Uterine smooth muscle cell (primary cell): ENCODE data around the gene POLR2A. TPM values are rescaled to one million over a fixed set of nuclear protein-coding genes. Genes with fewer than 3 reads are reported as not detected.

Experiments used
- total RNA-seq: library from RNA; depleted of rRNA; stranded (reverse); fragments of >200 nt; gene quantifications from 2 replicates; pipeline ENCODE4 v1.2.3, GENCODE V29; 2014

The POLR2A gene
- 90.6 and 114 TPM in 2 replicates for total RNA-seq

DNA sequence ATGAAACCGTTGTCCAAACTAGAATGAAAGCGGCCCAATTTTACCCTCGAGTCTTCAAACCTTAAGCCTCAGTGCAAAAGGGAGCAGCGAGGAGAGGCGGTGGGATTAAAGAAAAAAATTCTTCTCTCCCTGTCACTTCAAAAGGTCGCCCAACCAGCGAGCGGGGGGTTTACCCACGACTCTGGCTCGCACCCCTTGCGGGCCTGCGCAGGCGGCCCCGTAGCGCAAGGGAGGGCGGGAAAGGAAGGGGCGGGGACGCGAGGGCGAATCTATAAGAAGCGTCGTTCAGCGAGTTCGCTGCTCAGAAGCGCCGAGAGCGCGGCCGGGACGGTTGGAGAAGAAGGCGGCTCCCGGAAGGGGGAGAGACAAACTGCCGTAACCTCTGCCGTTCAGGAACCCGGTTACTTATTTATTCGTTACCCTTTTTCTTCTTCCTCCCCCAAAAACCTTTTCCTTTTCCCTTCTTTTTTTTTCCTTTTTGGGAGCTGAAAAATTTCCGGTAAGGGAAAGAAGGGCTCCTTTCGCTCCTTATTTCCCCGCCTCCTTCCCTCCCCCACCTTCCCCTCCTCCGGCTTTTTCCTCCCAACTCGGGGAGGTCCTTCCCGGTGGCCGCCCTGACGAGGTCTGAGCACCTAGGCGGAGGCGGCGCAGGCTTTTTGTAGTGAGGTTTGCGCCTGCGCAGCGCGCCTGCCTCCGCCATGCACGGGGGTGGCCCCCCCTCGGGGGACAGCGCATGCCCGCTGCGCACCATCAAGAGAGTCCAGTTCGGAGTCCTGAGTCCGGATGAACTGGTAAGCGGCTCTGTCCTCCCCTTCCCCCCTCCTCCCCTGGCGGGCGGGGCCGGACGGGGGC is at the start of gene POLR2A:
POLR2A (plus strand) TSS at position 300 of the 852 bp plus-strand sequence.

DNA sequence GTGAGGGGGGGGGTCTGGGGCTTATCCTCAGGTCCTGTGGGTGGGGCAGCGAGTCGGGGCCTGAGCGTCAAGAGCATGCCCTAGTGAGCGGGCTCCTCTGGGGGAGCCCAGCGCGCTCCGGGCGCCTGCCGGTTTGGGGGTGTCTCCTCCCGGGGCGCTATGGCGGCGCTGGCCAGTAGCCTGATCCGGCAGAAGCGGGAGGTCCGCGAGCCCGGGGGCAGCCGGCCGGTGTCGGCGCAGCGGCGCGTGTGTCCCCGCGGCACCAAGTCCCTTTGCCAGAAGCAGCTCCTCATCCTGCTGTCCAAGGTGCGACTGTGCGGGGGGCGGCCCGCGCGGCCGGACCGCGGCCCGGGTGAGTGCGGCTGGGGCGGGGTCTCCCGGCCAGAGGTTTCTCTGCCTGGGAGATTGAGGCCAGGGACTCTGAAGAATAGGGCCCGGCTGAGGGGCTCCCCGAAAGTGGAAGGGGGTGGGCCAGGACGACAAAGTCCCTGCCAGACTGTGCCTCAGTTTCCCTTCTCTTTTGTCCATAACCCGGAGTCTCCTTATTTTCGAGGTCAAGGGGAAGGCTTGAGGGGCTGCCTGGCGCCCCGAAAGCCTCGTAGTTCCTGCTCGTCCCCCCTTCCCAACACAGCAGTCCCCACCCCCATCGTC is 44.6 kb upstream of the POLR2A start, which contains the start of gene FGF11:
FGF11 (plus strand) TSS at position 51 of the 651 bp plus-strand sequence; CDS start at position 160, 109 bp downstream.

DNA sequence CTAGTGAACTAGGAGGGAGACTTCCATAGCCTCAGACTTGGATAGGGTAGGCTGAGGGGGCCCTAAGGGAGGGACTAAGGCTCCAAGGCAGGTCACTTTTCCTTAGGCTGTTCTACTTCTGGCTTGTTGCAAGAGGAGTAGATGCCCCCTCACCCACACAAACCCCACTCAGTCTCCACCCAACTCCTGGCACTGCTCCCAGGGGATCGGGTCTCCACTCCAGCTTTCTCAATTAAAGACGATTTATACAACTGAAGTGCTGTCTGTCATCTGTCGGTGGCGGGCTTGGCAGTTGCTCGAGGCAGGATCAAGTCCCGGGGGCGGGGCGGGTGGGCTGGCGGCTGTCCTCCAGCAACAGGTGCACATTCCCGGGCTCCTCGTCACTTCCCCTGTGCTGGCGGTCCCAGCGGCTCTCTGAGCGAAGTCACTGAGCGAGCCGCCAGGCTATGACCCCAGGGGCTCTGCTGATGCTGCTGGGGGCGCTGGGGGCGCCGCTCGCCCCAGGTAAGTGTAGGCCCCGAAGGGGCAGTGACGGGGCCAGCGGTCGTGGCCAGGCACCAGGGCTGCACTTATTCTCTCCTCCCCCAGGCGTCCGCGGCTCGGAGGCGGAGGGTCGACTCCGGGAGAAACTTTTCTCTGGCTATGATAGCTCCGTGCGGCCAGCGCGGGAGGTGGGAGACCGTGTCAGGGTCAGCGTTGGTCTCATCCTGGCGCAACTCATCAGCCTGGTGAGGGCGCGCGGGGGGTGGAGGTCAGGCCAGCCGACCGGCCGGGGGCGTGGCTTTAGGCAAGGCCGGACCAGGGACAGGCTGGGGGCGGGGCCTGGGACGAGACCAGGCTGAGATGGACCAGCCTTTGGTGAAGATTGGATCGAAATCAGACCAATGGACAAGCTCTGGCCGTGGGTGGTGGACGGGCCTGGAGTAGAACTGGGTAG is 39.2 kb upstream of the POLR2A start, which contains the start of gene CHRNB1:
CHRNB1 (plus strand) TSS at position 380 of the 937 bp plus-strand sequence; CDS start at position 447, 67 bp downstream.

DNA sequence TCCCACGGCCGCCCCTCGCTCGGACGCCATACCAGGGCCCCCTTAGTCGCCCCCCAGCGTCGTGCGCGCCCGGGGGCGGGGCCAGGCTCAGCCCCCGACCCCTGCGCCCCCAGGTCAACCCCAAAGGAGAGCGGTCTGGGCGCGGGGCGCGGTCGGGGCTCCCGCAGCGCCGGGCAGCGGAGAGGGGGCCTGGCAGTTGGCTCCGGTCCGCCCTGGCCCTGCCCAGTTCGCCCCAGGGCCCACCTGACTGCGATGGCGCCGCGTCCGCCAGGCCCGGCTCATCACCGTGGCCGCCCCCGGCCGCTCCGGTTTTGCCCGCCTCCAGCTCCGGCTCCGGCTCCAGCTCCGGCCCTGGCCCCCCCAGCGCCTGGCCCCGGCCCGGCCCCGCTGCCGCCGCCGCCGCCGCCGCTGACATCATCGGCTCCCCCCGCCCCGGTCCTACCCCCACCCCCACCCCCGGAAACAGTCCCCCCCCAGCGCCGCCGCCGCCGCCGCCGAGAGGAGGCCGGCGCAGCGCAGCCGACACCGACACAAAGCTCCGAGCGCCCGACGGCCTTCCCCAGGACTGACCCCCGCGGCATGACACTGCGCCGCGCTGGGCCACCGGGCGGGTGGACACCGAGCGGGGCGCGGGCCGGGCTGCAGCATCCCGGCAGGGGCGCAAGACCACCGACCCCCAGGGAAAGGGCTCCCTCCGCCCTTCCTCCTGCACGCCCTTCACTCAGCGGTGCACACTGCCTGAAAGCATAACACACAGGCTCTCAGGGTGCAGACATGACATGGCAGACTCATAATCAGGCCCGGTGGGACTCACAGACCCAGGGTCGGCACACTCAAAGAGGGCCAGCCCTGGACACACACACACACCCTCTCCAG is 4.7 kb upstream of the POLR2A start, which contains the start of gene ZBTB4:
ZBTB4 (minus strand) TSS at position 419 of the 876 bp plus-strand sequence. CDS start 12,830 bp downstream, outside the sequence.

DNA sequence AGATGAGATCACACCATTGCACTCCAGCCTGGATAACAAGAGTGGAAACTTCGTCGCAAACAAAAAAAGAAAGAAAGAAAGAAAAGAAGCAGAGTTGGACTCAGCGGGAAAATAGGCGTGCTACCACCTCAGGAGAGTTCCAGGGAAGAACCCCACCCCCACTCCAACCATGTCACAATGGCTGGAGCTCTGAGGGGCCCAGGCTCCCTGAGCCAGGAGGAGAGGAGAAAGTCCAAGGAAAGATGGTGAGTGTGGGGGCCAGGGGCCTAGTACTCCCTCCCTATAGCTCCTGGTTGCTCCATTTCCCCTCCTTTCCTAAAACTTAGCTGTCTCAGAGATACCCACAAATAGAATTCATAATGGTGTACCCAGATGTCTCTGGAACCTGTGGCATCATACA is 2.9 kb upstream of the POLR2A start, which contains the start of gene SLC35G6:
SLC35G6 (plus strand) TSS at position 172 of the 400 bp plus-strand sequence; CDS start at position 243, 71 bp downstream.

DNA sequence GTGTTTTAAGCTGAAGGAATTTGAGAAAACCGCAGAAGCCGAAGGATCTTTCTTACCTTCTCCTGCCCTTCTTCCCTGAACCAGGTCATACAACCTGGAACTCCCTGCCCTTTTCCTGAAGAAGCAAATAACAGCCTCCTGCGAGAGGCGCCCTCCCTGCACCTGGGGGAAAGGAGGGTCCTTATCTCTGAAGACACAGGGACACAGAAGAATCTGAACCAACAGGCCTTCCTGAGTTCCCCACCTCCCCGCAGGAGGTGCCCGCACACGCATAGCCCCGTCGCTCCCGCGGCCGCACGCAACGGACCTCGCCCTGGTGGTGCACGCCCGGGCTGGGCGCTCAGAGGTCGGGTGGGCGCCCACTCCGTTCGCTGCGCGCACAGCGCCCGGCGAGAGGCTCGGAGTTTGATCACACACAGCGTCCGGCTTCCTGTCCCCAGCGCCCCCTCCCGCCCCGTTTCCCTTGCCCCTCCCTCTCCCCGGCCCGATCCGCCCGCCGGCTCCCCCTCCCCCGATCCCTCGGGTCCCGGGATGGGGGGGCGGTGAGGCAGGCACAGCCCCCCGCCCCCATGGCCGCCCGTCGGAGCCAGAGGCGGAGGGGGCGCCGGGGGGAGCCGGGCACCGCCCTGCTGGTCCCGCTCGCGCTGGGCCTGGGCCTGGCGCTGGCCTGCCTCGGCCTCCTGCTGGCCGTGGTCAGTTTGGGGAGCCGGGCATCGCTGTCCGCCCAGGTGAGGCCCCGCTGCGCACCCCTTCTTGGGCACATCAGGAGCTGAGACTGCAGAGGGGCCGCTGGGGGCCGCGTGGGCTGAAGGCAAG is 64.6 kb downstream of the POLR2A start, which contains the start of gene TNFSF12:
TNFSF12 (plus strand) TSS at position 474 of the 816 bp plus-strand sequence; CDS start at position 570, 96 bp downstream.

Other genes starting within 250 kb of the POLR2A start
- 95.3 and 99.5 TPM in 2 replicates for gene DVL2, start 249.8 kb upstream of the POLR2A start, total RNA-seq
- gene PHF23, start 244.9 kb upstream of the POLR2A start, total RNA-seq: 42.5 and 45.5 TPM in 2 replicates
- gene GABARAP, start 241.9 kb upstream of the POLR2A start, total RNA-seq: 74.6 and 149 TPM in 2 replicates
- 25.7 and 27.9 TPM in 2 replicates for gene CTDNEP1, start 232.6 kb upstream of the POLR2A start, total RNA-seq
- 33.0 and 35.5 TPM in 2 replicates for gene ELP5, start 232.2 kb upstream of the POLR2A start, total RNA-seq
- 2.1 and 4.5 TPM in 2 replicates for gene CLDN7, start 221.9 kb upstream of the POLR2A start, total RNA-seq
- gene SLC2A4, start 202.6 kb upstream of the POLR2A start, total RNA-seq: under 0.01 TPM in 2 replicates
- under 0.01 TPM in 2 replicates for gene YBX2, start 189.7 kb upstream of the POLR2A start, total RNA-seq
- 450 and 1,318 TPM in 2 replicates for gene EIF5A, start 176.7 kb upstream of the POLR2A start, total RNA-seq
- gene GPS2, start 169.0 kb upstream of the POLR2A start, total RNA-seq: 34.6 and 43.2 TPM in 2 replicates
- gene NEURL4, start 155.0 kb upstream of the POLR2A start, total RNA-seq: 24.0 and 32.6 TPM in 2 replicates
- 2.4 and 5.7 TPM in 2 replicates for gene ACAP1, start 147.8 kb upstream of the POLR2A start, total RNA-seq
- 6.5 and 9.4 TPM in 2 replicates for gene KCTD11, start 132.2 kb upstream of the POLR2A start, total RNA-seq
- gene TMEM95, start 129.2 kb upstream of the POLR2A start, total RNA-seq: not detected in 2 replicates
- gene TNK1, start 103.3 kb upstream of the POLR2A start, total RNA-seq: under 0.01 and 0.66 TPM in 2 replicates
- 11.4 and 20.5 TPM in 2 replicates for gene PLSCR3, start 89.8 kb upstream of the POLR2A start, total RNA-seq
- gene TMEM256, start 80.3 kb upstream of the POLR2A start, total RNA-seq: 69.7 and 102 TPM in 2 replicates
- gene NLGN2, start 76.5 kb upstream of the POLR2A start, total RNA-seq: 8.2 and 10.7 TPM in 2 replicates
- gene SPEM1, start 64.0 kb upstream of the POLR2A start, total RNA-seq: not detected in 2 replicates
- not detected in 2 replicates for gene SPEM2, start 58.8 kb upstream of the POLR2A start, total RNA-seq
- gene SPEM3, start 55.5 kb upstream of the POLR2A start, total RNA-seq: not detected in 2 replicates
- 1.2 and 2.2 TPM in 2 replicates for gene TMEM102, start 48.9 kb upstream of the POLR2A start, total RNA-seq
- gene FGF11, start 44.9 kb upstream of the POLR2A start, total RNA-seq: 0.77 and 1.7 TPM in 2 replicates
- 3.4 and 6.6 TPM in 2 replicates for gene CHRNB1, start 39.3 kb upstream of the POLR2A start, total RNA-seq
- 14.8 and 24.1 TPM in 2 replicates for gene ZBTB4, start 4.7 kb upstream of the POLR2A start, total RNA-seq
- gene SLC35G6, start 2.9 kb upstream of the POLR2A start, total RNA-seq: not detected in 2 replicates
- gene TNFSF12, start 64.7 kb downstream of the POLR2A start, total RNA-seq: 6.1 and 10.0 TPM in 2 replicates
- gene TNFSF13, start 74.4 kb downstream of the POLR2A start, total RNA-seq: 0.44 and 0.75 TPM in 2 replicates
- gene SENP3, start 77.6 kb downstream of the POLR2A start, total RNA-seq: 73.1 and 83.8 TPM in 2 replicates
- 12.8 and 16.2 TPM in 2 replicates for gene CD68, start 95.3 kb downstream of the POLR2A start, total RNA-seq
- 77.5 and 140 TPM in 2 replicates for gene MPDU1, start 99.5 kb downstream of the POLR2A start, total RNA-seq
- gene SOX15, start 105.7 kb downstream of the POLR2A start, total RNA-seq: 0.12 and 0.33 TPM in 2 replicates
- 62.0 and 65.4 TPM in 2 replicates for gene FXR2, start 130.5 kb downstream of the POLR2A start, total RNA-seq
- 30.0 and 43.9 TPM in 2 replicates for gene SAT2, start 143.5 kb downstream of the POLR2A start, total RNA-seq
- gene SHBG, start 145.8 kb downstream of the POLR2A start, total RNA-seq: 0.11 and 0.37 TPM in 2 replicates
- not detected in 2 replicates for gene ATP1B2, start 166.6 kb downstream of the POLR2A start, total RNA-seq
- 14.9 and 23.9 TPM in 2 replicates for gene TP53, start 203.1 kb downstream of the POLR2A start, total RNA-seq
- 4.6 and 9.8 TPM in 2 replicates for gene WRAP53, start 204.1 kb downstream of the POLR2A start, total RNA-seq
- gene EFNB3, start 220.8 kb downstream of the POLR2A start, total RNA-seq: 0.11 and 0.12 TPM in 2 replicates
- gene DNAH2, start 233.4 kb downstream of the POLR2A start, total RNA-seq: 0.22 and 0.37 TPM in 2 replicates